GM12892 (cell line): ENCODE measurements around the gene SORBS2.

ENCODE experiments used
- POLR2A ChIP-seq: IDR thresholded peaks from 2 replicates; pipeline ENCODE4 v1.6.1; 2011; ENCODE audit warnings: low read depth, low read length, control low read depth
- POLR2AphosphoS5 ChIP-seq: IDR thresholded peaks from 2 replicates; pipeline ENCODE4 v1.6.1; 2011; ENCODE audit warnings: low read depth, low read length, control low read depth
- TAF1 ChIP-seq: IDR thresholded peaks from 2 replicates; pipeline ENCODE4 v1.6.1; 2011; ENCODE audit warnings: low read depth, mild to moderate bottlenecking, control low read depth, low read length, borderline replicate concordance

DNA sequence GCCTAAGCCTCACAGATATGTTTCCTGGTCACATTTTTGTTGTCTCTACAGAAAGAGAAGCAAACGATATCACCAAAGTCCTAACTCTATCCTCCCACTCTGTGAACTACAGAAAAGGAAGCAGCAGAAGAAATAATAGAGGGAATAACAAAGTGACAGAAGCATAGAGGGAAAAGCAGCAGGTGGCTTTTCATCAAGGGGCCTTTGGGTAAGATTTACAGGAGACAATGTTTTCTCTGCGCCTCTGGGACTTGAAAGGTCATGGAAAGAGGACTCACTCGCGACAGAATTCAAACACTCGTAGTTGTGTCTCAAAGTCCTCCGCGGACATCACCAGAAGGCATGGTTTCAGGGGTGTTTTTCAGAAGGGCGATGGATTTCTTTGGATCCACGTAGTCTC is 66.1 kb downstream of the SORBS2 start:
- TF ChIP-seq POLR2A (no peak), POLR2AphosphoS5 (no peak), TAF1 (no peak)
